Esophagus squamous epithelium (tissue), 5 donors: ENCODE results near the gene AMELY. TPM values are rescaled to one million over a fixed set of nuclear protein-coding genes. Genes with fewer than 3 reads are reported as not detected.
A peak's percentile ranks its signal among the peaks of the same experiment; 100 is the strongest.

Experiments
- DNase-seq: peaks from one replicate; lab custom pipeline; 2025; lab: John Stamatoyannopoulos, UW
- H3K27ac ChIP-seq, 4 donors: fragments of 200-600 bp; sonication (generic); one replicate each; pipeline ENCODE4 v1.5.1; 2016 to 2019; ENCODE audit warnings: mild to moderate bottlenecking in 1 of 4
- H3K27me3 ChIP-seq, 4 donors: fragments of 200-600 bp; sonication (generic); 1 replicate in 3 of 4; 2 replicates in 1 of 4; pipeline versions ENCODE4 v1.5.1 to v1.6.0; 2017 to 2021; ENCODE audit warnings: antibody characterized with exemption in 1 of 4
- H3K36me3 ChIP-seq, 3 donors: fragments of 200-600 bp; sonication (generic); one replicate each; pipeline ENCODE4 v1.5.1; 2016 to 2019
- H3K4me1 ChIP-seq, 3 donors: fragments of 200-600 bp; sonication (generic); one replicate each; pipeline ENCODE4 v1.5.1; 2017 to 2019
- H3K4me3 ChIP-seq, 4 donors: fragments of 200-600 bp; sonication (generic); 1 replicate in 3 of 4; 2 replicates in 1 of 4; pipeline ENCODE4 v1.5.1; 2016 to 2019; ENCODE audit warnings: mild to moderate bottlenecking in 2 of 4, moderate library complexity in 1 of 4
- H3K9me3 ChIP-seq, 3 donors: fragments of 200-600 bp; sonication (generic); one replicate each; pipeline ENCODE4 v1.5.1; 2016 to 2019
- CTCF ChIP-seq, 6 experiments: fragments of 450-650 bp in 4 of 6; fragments of 200-600 bp in 2 of 6; sonication (generic) in 2 of 6; IDR thresholded peaks; one replicate each; pipeline ENCODE4 v1.5.1; 2016 to 2019; ENCODE audit warnings: antibody characterized with exemption in 6 of 6, mild to moderate bottlenecking in 4 of 6, moderate library complexity in 4 of 6
- POLR2A ChIP-seq, 4 donors: fragments of 450-650 bp; IDR thresholded peaks; one replicate each; pipeline ENCODE4 v1.6.1; 2017; ENCODE audit warnings: antibody characterized with exemption in 4 of 4, mild to moderate bottlenecking in 4 of 4, moderate library complexity in 3 of 4
- WGBS, 2 donors: methylation state at CpG; one replicate each; pipeline ENCODE4 v1.1.5; 2018; 5-methylcytosine and 5-hydroxymethylcytosine counted together
- intact Hi-C: fragments of 100-400 bp; cut with DNase I; formaldehyde crosslinking; loops from one replicate; pipeline ENCODE4 v1.15.0; 2022
- total RNA-seq, 4 donors: library from RNA; depleted of rRNA; stranded (reverse); fragments of >200 nt; gene quantifications; one replicate each; pipeline ENCODE4 v1.1.0, GENCODE V29; 2016
- donor health status: DM: yes; HTN: yes; CAD: no.

AMELY gene
- total RNA-seq = not detected

- Histone ChIP-seq H3K9me3 (no peaks in the 10 kb centered on the region), H3K4me1 (peaks cover 0 to 22% (median 0%) of the 10 kb centered on the region in 3 donors), H3K36me3 (no peaks in the 10 kb centered on the region), H3K27me3 (peaks cover 0 to 19% (median 0%) of the 10 kb centered on the region in 4 donors), H3K4me3 (peak within 1 kb of the TSS in 2 of 4 donors; percentile 49 to 54), H3K27ac (peak within 1 kb of the TSS in 2 of 4 donors; percentile 52 to 54)
- TF ChIP-seq POLR2A (IDR thresholded peaks at IDR 0.05) (no peak), CTCF (IDR thresholded peaks at IDR 0.05) (no peak)
- no peak for DNase-seq
- intact Hi-C loops = no loop called here
- WGBS, 2 donors = no CpG with 5 or more reads among the region's 52 CpGs
Observed at GRCh38 chrY:6911253-6911881, at the start of gene AMELY. Gene AMELY, minus strand, starts transcription at chrY:6911752. Its CDS starts 39,144 bp downstream, at chrY:6872608.

DNA sequence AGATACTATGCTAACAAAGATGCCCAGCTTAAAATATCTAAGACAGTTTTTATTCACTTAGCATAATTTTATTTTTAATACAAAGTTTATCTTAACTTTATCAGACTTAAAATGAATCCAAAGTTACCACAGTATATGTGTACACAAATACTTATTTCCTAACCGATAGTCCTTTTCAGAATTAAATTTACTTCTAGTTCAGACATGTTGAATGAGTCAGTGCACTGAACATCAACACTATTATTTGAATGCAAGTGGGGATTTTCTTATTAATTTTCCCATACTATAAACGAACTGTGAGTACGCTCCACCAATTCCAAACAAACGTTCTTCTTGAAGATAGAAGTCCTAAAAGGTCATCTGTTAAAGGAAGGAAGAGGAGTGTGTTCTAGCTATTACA, 38.4 kb upstream of the AMELY start:
- 20% methylated on average over 4 of the region's 4 CpGs; no CpG with 5 or more reads in 1 of the 2 donors for WGBS, 2 donors
- no peak for TF ChIP-seq CTCF (IDR thresholded peaks at IDR 0.05)
- TF ChIP-seq POLR2A (IDR thresholded peaks at IDR 0.05) = no peak
- intact Hi-C loops = no loop called here
- peaks cover 0 to 11% (median 0%) of the 10 kb centered on the region in 3 donors for H3K4me1 ChIP-seq
- H3K27me3 ChIP-seq = no peaks in the 10 kb centered on the region
- no peaks in the 10 kb centered on the region for H3K36me3 ChIP-seq
- no peaks in the 10 kb centered on the region for H3K9me3 ChIP-seq
- no peak for DNase-seq
- no peak overlapping the region for H3K4me3 ChIP-seq
- H3K27ac ChIP-seq = no peak overlapping the region

DNA sequence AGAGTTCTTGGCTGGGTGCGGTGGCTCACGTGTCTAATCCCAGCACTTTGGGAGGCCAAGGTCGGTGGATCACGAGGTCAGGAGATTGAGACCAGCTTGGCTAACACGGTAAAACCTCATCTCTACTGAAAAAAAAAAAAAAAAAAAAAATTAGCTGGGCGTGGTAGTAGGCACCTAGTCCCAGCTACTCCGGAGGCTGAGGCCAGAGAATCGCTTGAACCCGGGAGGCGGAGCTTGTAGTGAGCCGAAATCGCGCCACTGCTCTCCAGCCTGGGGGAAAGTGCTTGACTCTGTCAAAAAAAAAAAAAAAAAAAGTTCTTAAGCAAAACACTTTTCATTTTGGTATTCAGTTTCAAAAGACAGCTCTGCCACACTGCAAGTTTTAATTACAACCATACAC, 36.8 kb upstream of the AMELY start:
- no peak for DNase-seq
- TF ChIP-seq CTCF (IDR thresholded peaks at IDR 0.05) (no peak), POLR2A (IDR thresholded peaks at IDR 0.05) (no peak)
- peaks cover 0 to 11% (median 0%) of the 10 kb centered on the region in 3 donors for H3K4me1 ChIP-seq
- no peak overlapping the region for H3K27ac ChIP-seq
- 57% methylated on average over 13 of the region's 13 CpGs; no CpG with 5 or more reads in 1 of the 2 donors for WGBS, 2 donors
- H3K9me3 ChIP-seq = no peaks in the 10 kb centered on the region
- H3K4me3 ChIP-seq = no peak overlapping the region
- intact Hi-C loops = no loop called here
- no peaks in the 10 kb centered on the region for H3K36me3 ChIP-seq
- H3K27me3 ChIP-seq = no peaks in the 10 kb centered on the region

- intact Hi-C loops = no loop called here
- H3K9me3 ChIP-seq = no peaks in the 10 kb centered on the region
- H3K36me3 ChIP-seq = no peaks in the 10 kb centered on the region
- no peak overlapping the region for H3K27ac ChIP-seq
- H3K4me1 ChIP-seq = peaks cover 0 to 11% (median 0%) of the 10 kb centered on the region in 3 donors
- H3K27me3 ChIP-seq = no peaks in the 10 kb centered on the region
- TF ChIP-seq CTCF (IDR thresholded peaks at IDR 0.05) (peak in 2 of 6 experiments; percentile 25 to 37), POLR2A (IDR thresholded peaks at IDR 0.05) (no peak)
- H3K4me3 ChIP-seq = no peak overlapping the region
- no peak for DNase-seq
Observed at GRCh38 chrY:6947695-6948094, 36.1 kb upstream of the AMELY start.

- Histone ChIP-seq H3K4me3 (no peak overlapping the region), H3K27ac (no peak overlapping the region), H3K9me3 (no peaks in the 10 kb centered on the region), H3K4me1 (no peaks in the 10 kb centered on the region), H3K36me3 (no peaks in the 10 kb centered on the region), H3K27me3 (no peaks in the 10 kb centered on the region)
- TF ChIP-seq POLR2A (IDR thresholded peaks at IDR 0.05) = no peak
- no peak for TF ChIP-seq CTCF (IDR thresholded peaks at IDR 0.05)
- DNase-seq = no peak
- intact Hi-C loops = no loop called here
- 100% methylated on average over 1 of the region's 2 CpGs; no CpG with 5 or more reads in 1 of the 2 donors for WGBS, 2 donors
Observed at GRCh38 chrY:6935497-6935896, 23.9 kb upstream of the AMELY start.
